Mesothelial cell of epicardium (in vitro differentiated cells): ENCODE results near the gene SFMBT2. TPM values are rescaled to one million over a fixed set of nuclear protein-coding genes. Genes with fewer than 3 reads are reported as not detected.
"Not testable (repeated sequence)": the region's sequence is repeated elsewhere in the genome, so short reads cannot be mapped to it uniquely, and the experiment has no call there.

Experiments used
- DNase-seq, 2 experiments: peaks; one replicate each; pipeline ENCODE4 v3.0.0; 2021; ENCODE audit warnings: low spot score in 2 of 2; ENCODE audit not compliant: unreplicated experiment in 2 of 2
- H3K27ac Mint-ChIP-seq: 2 replicates; pipeline ENCODE4 v1.8.0; 2021; ENCODE audit warnings: mixed read lengths
- H3K27me3 Mint-ChIP-seq: 2 replicates; pipeline ENCODE4 v1.8.0; 2021; ENCODE audit warnings: low read depth, mixed read lengths
- H3K36me3 Mint-ChIP-seq: 2 replicates; pipeline ENCODE4 v1.8.0; 2021; ENCODE audit warnings: mixed read lengths
- H3K4me1 Mint-ChIP-seq: 2 replicates; pipeline ENCODE4 v1.8.0; 2021; ENCODE audit warnings: mixed read lengths
- H3K4me3 Mint-ChIP-seq: 2 replicates; pipeline ENCODE4 v1.8.0; 2021; ENCODE audit warnings: mild to moderate bottlenecking, moderate library complexity, mixed read lengths
- H3K9me3 Mint-ChIP-seq: 2 replicates; pipeline ENCODE4 v1.8.0; 2021; ENCODE audit warnings: mixed read lengths
- CTCF ChIP-seq: fragments of 200-600 bp; sonication (generic); IDR thresholded peaks from one replicate; pipeline ENCODE4 v1.5.0; 2021; ENCODE audit warnings: antibody characterized with exemption; ENCODE audit not compliant: unreplicated experiment
- total RNA-seq: library from RNA; stranded (reverse); gene quantifications from 3 replicates; pipeline ENCODE4 v1.2.1, GENCODE V29; 2021

SFMBT2 gene
- total RNA-seq, 1 donor from 2014 or later, result 2.3 TPM

- Mint-ChIP-seq H3K9me3 (no peaks in the 10 kb centered on the region), H3K4me3 (no peak overlapping the region), H3K27ac (no peak overlapping the region), H3K4me1 (no peaks in the 10 kb centered on the region), H3K36me3 (no peaks in the 10 kb centered on the region), H3K27me3 (peaks cover 81% of the 10 kb centered on the region)
- TF ChIP-seq CTCF, result no peak
- DNase-seq, result no peak
Observed at GRCh38 chr10:7317786-7318446, 92.9 kb downstream of the SFMBT2 start.

GRCh38 chr10:7316839-7317238 lies 94.0 kb downstream of the SFMBT2 start:
- no peak for TF ChIP-seq CTCF
- H3K27me3 Mint-ChIP-seq, result peaks cover 90% of the 10 kb centered on the region
- H3K9me3 Mint-ChIP-seq, result no peaks in the 10 kb centered on the region
- no peak overlapping the region for H3K27ac Mint-ChIP-seq
- no peak for DNase-seq
- no peaks in the 10 kb centered on the region for H3K4me1 Mint-ChIP-seq
- no peak overlapping the region for H3K4me3 Mint-ChIP-seq
- H3K36me3 Mint-ChIP-seq, result no peaks in the 10 kb centered on the region

- no peak for TF ChIP-seq CTCF
- no peak for DNase-seq
- Mint-ChIP-seq H3K27me3 (peaks cover 96% of the 10 kb centered on the region), H3K27ac (no peak overlapping the region), H3K36me3 (no peaks in the 10 kb centered on the region), H3K9me3 (no peaks in the 10 kb centered on the region), H3K4me1 (peaks cover 6% of the 10 kb centered on the region), H3K4me3 (no peak overlapping the region)
Observed at GRCh38 chr10:7315906-7316305, 94.9 kb downstream of the SFMBT2 start.

- Mint-ChIP-seq H3K27me3 (peaks cover 95% of the 10 kb centered on the region), H3K4me3 (no peak overlapping the region), H3K9me3 (no peaks in the 10 kb centered on the region), H3K36me3 (no peaks in the 10 kb centered on the region), H3K27ac (no peak overlapping the region), H3K4me1 (peaks cover 7% of the 10 kb centered on the region)
- no peak for TF ChIP-seq CTCF
- DNase-seq, result no peak
Observed at GRCh38 chr10:7314170-7314569, 96.7 kb downstream of the SFMBT2 start.

- TF ChIP-seq CTCF, result no peak
- Mint-ChIP-seq H3K4me3 (no peak overlapping the region), H3K27me3 (peaks cover 95% of the 10 kb centered on the region), H3K4me1 (peaks cover 7% of the 10 kb centered on the region), H3K9me3 (peaks cover under 1% of the 10 kb centered on the region), H3K36me3 (peaks cover under 1% of the 10 kb centered on the region), H3K27ac (no peak overlapping the region)
- no peak for DNase-seq
Observed at GRCh38 chr10:7312488-7312857, 98.4 kb downstream of the SFMBT2 start.

GRCh38 chr10:7311850-7312487 lies 98.9 kb downstream of the SFMBT2 start:
- H3K36me3 Mint-ChIP-seq, DNase-seq, H3K27ac Mint-ChIP-seq, H3K4me1 Mint-ChIP-seq, H3K4me3 Mint-ChIP-seq, H3K9me3 Mint-ChIP-seq: not testable (repeated sequence)
- peaks cover 94% of the 10 kb centered on the region for H3K27me3 Mint-ChIP-seq
